Renal cortical epithelial cell (primary cell): Measurements from ENCODE around the gene ZKSCAN2. TPM values are rescaled to one million over a fixed set of nuclear protein-coding genes. Genes with fewer than 3 reads are reported as not detected.

Source experiments
- DNase-seq: peaks from one replicate; pipeline ENCODE4 v3.0.0-alpha.2; 2011; ENCODE audit warnings: low read depth
- total RNA-seq: library from RNA; depleted of rRNA; stranded (reverse); fragments of >200 nt; gene quantifications from 2 replicates; pipeline ENCODE4 v1.2.3, GENCODE V29; 2014

The ZKSCAN2 gene
- total RNA-seq, 1 donor from 2014 or later = 10.4 TPM

DNA sequence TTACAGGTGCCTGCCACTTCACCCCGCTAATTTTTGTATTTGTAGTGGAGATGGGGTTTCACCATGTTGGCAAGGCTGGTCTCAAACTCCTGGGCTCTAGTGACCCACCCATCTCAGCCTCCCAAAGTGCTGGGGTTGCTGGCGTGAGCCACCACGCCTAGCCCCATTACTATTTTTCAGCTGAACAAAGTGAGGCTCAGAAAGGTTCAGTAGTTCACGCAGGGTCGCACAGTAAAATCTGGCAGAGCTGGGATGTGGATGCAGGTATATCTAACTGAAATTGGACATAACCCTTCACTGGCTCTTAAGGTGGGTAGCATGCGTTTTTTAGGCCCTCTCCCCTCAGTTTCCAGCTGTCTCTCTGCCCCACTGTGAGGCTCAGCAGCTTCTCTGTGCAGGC, 33.7 kb downstream of the ZKSCAN2 start:
- DNase-seq = no peak

DNA sequence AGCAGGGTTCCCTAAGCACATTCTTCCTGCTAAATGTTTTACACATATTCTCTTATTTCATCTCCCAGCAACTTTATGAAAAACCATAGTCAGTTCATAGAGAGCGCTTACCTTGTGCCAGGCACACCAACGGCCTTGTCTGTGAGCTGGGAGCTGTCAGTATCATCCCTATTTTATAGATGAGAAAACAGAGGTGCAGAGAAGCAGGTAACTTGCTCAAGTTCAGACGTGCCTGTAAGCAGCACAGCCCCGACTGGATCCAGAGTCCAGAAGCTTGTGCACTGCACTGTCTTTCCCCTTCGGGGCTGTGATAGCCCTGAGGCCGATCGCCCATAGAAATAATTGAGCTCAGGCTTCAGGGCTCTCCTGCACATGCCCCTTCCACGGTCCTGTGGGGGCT, 34.7 kb downstream of the ZKSCAN2 start:
- DNase-seq = no peak

DNA sequence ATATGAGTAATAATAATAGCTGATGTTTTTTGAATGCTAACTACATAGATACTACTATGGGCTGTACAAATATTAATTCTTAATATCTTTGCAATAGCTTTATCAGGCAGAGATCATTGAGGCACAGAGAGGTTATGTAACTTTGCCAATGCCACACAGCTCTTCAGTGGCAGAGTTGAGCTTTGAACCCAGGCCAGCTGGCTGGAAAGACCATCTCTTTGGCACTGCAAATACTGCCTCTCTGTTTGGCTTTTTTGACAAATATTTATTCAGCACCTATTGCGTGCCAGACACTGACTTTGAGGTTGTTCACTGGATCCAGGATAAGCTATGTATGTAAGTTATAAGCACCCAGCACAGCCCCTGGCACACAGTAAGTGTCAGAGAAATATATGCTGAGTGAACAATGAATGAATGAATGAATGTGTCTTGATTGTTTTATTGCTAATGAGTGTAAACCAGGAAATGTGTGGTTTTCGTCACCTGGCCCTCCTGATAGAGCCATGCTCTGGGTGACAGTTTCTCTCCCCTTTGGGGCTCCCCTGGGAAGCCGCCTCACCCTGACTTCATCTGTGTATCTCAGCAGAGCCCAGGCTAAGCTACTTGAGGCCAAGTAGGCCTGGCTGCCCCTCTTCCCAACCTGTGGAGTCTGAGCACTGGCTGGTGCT, 38.4 kb downstream of the ZKSCAN2 start:
- DNase-seq = no peak

DNA sequence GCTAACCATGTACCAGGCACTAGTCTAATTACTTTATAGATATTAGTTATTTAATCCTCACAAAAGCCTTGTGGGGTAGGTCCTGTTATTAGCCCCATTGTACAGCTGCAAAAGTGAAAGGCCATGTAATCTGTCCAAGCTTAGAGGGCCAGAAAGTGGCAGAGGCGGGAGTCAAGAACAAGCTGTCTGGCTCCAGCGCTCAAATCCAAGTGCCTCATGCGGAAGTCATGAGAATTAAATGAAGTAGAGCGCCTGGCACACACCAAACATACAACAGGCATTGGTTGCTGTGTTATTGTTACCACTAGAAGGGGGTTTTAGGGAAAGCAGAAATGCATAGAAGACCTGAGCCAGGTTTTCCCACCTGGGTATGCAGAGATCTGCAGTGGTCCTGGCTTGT, 39.7 kb downstream of the ZKSCAN2 start:
- no peak for DNase-seq

DNA sequence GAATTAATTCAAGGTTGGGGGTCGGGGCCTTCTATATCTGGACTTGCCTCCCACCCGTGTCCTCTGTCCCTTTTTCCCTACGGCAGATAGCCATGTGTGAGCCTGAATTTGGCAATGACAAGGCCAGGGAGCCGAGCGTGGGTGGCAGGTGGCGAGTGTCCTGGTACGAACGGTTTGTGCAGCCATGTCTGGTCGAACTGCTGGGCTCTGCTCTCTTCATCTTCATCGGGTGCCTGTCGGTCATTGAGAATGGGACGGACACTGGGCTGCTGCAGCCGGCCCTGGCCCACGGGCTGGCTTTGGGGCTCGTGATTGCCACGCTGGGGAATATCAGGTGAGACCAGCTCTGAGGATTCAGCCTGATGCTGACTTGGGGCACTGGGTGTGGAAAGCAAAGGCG, 40.5 kb downstream of the ZKSCAN2 start:
- DNase-seq = no peak

DNA sequence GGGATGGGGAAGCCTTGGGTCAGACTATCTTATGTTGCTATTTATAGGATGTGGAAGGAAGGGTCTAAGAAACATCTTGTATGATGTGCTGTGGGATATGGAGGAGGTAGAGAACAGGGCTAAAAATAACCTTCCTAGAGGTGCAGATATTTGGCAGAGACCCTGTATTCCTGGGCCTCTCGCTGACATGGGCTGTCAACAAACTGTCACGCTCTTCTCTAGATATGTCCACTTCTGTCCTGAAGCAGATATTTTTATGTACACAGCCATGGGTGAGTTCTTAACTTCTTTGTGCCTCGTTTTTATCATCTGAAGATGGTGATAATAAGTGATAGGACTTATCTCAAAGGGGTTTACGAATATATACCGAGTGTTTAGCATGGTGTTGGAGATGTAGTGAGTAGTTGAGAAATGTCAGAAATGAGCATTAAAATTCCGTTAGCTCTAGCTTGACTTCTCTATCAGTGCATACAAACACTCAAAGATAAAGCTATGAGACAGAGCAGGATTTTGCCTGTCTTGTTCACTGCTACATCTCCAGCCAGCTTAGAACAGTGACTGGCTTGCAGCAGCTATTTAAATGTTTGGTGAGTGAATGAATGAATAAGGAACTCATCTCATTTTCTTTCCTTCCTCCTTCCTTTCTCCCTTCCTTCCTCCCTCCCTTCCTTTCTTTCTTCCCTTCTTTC, 43.8 kb downstream of the ZKSCAN2 start:
- DNase-seq = no peak

DNA sequence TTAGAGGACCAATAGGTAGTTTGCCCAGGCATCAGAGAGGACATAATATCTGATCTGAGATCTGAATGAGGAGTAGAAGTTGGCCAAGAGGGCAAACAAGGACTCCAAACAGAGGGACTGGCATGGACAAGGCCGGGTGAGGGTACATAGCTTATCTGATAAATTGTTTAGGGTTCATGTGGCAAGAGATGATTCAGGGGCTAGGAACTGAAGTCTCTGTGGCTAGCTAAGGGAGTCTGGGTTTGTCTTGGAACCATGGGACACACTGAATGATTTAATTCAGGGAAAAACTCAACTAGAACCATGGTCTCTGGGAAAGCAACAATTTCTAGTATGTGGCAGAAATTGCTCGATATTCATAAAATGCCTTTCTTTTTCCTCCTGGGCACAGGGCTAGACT, 45.0 kb downstream of the ZKSCAN2 start:
- DNase-seq = no peak

DNA sequence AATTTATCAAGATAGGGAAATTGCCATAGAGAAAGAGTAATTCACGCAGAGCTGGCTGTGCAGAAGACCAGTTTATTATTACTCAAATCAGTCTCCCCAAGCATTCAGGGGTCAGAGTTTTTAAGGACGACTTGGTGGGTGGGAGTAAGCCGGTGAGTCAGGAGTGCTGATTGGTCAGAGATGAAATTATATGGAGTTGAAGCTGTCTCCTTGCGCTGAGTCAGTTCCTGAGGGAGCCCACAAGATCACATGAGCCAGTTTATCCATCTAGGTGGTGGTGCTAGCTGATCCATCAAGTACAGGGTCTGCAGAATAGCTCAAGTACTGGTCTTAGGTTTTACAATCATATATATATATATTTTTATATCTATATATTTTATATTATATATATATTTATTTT, 46.9 kb downstream of the ZKSCAN2 start:
- peak; percentile 84 for DNase-seq

DNA sequence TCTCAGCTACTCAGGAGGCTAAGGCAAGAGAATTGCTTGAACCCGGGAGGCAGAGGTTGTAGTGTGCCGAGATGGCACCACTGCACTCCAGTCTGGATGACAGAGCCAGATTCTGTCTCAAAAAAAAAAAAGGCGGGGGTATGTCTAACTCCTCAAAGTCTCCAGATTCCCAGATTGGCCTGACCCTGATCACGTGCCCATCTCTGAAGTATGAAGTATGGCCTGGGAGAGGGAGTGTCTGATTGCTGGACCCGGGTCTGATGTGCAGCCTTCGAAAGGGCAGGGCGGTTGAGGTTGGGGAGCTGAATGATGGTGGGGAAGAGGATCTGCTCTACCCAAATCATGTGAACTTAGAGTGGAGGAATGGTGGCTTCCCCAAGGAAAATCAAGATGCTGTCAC, 58.2 kb downstream of the ZKSCAN2 start:
- no peak for DNase-seq

DNA sequence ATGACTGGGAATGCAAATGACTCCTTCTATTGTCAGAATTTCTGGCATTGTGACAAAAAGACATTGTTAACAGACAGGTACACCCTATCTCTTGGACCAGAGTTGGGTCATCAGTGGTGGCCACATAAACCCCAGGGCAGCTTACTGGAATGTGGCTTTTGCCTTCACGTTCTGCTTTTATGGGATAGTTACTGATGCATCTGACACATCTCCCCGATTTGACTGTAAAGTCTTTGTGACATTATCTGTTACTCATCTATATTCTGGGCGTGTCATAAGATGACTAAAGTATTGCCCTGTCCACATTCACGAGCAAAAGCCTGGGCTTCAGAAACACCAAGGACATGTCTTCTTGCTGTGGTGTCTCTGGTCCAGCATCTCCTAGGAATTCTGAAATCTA, 59.6 kb downstream of the ZKSCAN2 start:
- DNase-seq = no peak

DNA sequence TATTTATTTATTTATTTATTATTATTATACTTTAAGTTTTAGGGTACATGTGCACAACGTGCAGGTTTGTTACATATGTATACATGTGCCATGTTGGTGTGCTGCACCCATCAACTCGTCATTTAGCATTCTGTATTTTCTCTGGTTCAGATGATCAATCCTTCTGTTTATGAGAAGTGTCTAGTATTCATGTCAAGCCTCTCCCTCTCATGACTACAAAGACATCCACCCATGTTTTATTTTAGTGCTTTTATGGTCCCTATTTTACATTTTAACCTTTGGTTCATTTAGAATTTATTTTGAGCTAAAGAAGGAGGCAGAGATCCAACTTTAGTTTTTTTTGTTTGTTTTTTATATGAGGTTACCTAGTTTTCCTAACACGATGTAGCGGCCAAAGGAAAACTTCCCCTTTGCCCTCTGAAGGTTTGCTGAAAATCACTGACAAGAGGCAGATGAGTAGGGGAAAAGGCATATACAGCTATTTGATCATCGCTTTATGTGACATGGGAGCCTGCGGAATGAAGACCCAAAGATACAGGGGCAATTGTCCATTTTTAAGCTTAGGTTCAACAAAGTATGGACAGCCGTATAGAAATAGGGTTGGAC, 63.3 kb downstream of the ZKSCAN2 start:
- no peak for DNase-seq

DNA sequence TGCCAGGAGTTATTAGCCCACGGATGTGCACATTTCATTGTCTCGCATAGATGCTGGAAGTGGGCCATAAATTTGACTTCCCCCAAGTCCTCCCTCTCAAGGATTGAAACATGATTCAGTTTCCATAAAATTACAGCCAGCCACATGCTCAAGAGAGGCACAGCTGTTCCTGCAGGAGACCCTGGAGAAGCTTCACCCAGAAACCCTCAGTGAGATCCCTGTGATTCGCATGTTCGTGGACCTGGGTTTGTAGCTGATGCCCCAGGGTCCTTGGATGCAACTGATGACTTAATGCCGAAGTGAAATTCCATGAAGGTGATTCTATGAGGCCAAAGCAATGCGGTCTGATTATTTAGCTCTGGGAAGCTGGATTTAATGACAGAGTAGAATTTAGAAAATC, 65.5 kb downstream of the ZKSCAN2 start:
- peak; percentile 21 for DNase-seq

DNA sequence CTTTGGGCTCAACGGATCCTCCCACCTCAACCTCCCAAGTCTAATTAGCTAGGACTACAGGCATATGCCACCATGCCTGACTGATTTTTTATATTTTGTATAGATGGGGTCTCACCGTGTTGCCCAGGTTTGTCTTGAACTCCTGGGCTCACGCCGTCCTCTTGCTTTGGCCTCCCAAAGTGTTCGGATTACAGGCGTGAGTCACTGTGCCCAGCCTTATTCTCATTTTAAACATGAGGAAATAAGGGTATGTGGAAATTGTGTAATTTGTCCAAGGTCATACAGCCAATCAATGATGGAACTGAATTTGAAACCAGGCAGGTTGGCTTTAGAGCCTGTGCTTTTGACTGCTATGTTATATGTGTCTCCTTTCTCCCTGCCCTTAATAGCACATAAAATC, 68.3 kb downstream of the ZKSCAN2 start:
- DNase-seq = no peak

DNA sequence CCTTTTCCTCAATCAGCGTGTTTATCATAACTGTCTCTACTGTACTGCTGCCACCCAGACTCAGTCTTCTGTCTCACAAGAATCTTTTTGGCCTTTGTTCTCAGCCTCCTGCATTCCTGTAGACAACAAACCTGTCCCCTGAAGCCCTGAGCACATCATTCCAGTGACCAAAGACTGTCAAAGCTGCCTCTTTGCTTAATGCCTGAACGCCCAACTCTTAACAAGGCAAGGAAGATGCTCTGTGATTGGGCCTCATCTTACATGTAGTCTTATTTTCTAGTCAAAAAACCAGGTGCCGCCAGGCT, 70.2 kb downstream of the ZKSCAN2 start:
- DNase-seq = no peak

Other genes starting within 250 kb of the ZKSCAN2 start
- 10.4 and 55.3 TPM in 2 replicates for gene ARHGAP17, start 242.5 kb downstream of the ZKSCAN2 start, total RNA-seq
- 33.0 and 46.4 TPM in 2 replicates for gene LCMT1, start 146.1 kb downstream of the ZKSCAN2 start, total RNA-seq
- gene AQP8, start 40.9 kb downstream of the ZKSCAN2 start, total RNA-seq = not detected in 2 replicates